Epithelial cell of esophagus (primary cell): ENCODE results near the gene BRCA2.

Experiments
- DNase-seq: peaks from one replicate; pipeline ENCODE4 v3.0.0; 2010; ENCODE audit warnings: low read depth
- H3K4me3 ChIP-seq: 2 replicates; pipeline ENCODE4 v1.5.1; 2011; ENCODE audit warnings: mild to moderate bottlenecking, low read length, control low read depth
- CTCF ChIP-seq: IDR thresholded peaks from 2 replicates; pipeline ENCODE4 v1.5.1; 2011; ENCODE audit warnings: low read depth, mild to moderate bottlenecking, low read length, control low read depth, inconsistent platforms; ENCODE audit not compliant: insufficient read depth; ENCODE audit errors: missing control alignments

BRCA2 gene

GRCh38 chr13:32415019-32415418 is 99.7 kb downstream of the BRCA2 start:
- TF ChIP-seq CTCF: peak; percentile 53
- H3K4me3 ChIP-seq: no peak overlapping the region
- DNase-seq: peak; percentile 30

- DNase-seq: no peak
- H3K4me3 ChIP-seq: no peak overlapping the region
- no peak for TF ChIP-seq CTCF
Measured at GRCh38 chr13:32417995-32418394, 102.7 kb downstream of the BRCA2 start.

- no peak for DNase-seq
- no peak for TF ChIP-seq CTCF
- no peak overlapping the region for H3K4me3 ChIP-seq
Measured at GRCh38 chr13:32419862-32420261, 104.6 kb downstream of the BRCA2 start.

GRCh38 chr13:32423592-32423991 is 108.3 kb downstream of the BRCA2 start:
- no peak overlapping the region for H3K4me3 ChIP-seq
- DNase-seq: no peak
- TF ChIP-seq CTCF: no peak

- no peak for TF ChIP-seq CTCF
- no peak overlapping the region for H3K4me3 ChIP-seq
- no peak for DNase-seq
Measured at GRCh38 chr13:32425158-32425557, 109.8 kb downstream of the BRCA2 start.

- no peak for TF ChIP-seq CTCF
- DNase-seq: no peak
- H3K4me3 ChIP-seq: peak overlapping the region; percentile 48
Measured at GRCh38 chr13:32426191-32426989, 111.1 kb downstream of the BRCA2 start.
